ENCODE results near the gene TP53I13.

DNA sequence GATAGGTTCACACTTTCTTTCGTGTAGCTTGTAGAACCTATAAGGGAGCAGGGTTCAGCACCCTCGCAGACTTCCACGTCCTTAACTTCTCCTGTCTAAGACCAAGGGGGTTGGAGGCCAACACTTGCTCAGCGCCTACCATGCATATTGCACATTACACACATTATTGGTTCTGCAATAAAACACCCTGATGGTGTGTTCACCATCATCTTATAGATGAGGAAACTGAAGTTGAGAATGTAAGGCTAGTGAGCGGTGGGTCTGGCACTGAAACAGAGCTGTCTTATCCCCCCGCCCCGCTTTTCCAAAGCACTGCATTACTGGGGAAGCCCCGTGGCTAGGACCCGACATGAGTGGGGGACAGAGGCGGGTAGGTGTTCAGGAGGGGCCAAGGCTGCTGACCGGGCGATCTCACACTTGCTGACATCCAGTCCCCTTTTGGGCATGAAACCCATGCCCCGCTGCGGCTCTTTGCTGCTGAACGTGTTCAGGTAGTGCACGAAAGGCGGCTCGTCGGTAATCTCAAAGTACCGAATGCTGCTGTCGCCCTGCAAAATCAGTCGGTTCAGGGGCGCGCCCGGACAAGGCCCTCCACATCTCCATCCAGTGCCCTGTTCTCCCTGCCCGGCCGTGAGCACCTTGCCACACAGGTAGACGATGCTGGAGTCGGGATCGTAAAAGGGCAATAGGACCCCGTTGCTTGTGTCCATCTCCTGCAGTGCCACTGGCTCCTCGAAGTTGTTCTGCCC lies 48.0 kb downstream of the TP53I13 start:
- TF ChIP-seq CTCF (IDR thresholded peaks at IDR 0.05; ENCODE audit: low read length): no peak
- TF ChIP-seq EZH2 (IDR thresholded peaks at IDR 0.05; ENCODE audit: borderline replicate concordance, low read length): no peak

All from OCI-LY1 (cell line).